Measurements from ENCODE around the gene DENND10.

- TF ChIP-seq CTCF (IDR thresholded peaks at IDR 0.05): no peak
- TF ChIP-seq POLR2A (IDR thresholded peaks at IDR 0.05): no peak
- no peak for TF ChIP-seq EP300 (IDR thresholded peaks at IDR 0.05)
Measured at GRCh38 chr10:119153041-119153440, 49.1 kb downstream of the DENND10 start.

Data from ovary (tissue), 3 donors.